IPS-NIHi11 (cell line): Measurements from ENCODE around the gene ARHGAP15.

Experiments
- DNase-seq: peaks from one replicate; pipeline ENCODE4 v3.0.0; 2012; ENCODE audit warnings: mixed read lengths, low spot score

Gene ARHGAP15

GRCh38 chr2:143720095-143720664 lies 591.0 kb downstream of the ARHGAP15 start:
- peak; percentile 29 for DNase-seq

DNA sequence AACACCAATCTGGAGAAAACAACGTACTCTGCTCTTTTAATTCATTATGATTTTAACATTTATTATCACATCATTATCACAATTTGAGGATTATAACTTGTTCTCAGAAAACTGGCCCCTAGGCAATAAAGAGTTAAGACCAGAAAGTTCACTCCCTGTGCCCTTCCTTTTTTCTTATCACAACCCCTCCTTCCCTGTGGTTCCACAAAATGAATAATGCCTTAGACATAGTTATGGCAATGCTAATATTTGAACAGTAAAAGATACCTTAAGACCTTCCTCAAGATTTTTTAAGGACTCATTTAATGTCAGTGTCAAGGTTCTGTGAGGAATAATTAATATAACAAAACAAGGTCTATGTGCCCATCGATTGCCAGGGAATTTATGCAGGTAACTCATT lies 596.2 kb downstream of the ARHGAP15 start:
- no peak for DNase-seq

DNA sequence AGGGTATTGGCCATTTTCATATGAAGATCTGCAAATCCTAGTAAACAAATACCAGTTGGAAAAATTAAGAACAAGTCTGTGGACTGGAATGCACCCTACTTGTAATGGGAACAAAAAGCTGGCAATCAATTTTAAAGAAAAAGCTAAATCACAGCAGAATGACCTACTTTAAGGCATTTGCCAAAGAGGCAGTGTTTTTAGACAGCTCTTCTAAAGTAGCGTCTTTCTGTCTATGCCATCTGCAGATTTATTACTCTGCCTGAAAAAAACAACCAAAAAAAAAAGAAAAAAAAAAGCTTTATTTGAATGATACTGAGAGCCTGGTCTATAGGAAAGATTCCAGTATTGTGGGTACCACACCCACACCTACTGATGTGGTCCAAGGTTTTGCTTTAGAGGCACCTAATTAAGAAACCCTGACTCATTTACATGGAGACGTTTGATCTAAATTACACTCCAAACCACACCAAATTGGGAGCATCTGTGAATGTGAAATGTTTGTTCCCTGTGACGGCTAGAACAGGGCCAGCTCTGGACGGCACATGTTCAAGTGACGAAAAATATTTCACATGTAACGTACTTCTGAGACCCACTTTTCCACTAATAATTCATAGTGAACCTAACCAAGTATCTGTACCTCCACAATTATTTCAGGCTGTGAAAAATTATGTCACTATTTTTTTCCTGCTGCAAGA lies 597.1 kb downstream of the ARHGAP15 start:
- no peak for DNase-seq

- DNase-seq, result no peak
Measured at GRCh38 chr2:143728498-143728897, 599.3 kb downstream of the ARHGAP15 start.

GRCh38 chr2:143729296-143729814 lies 600.1 kb downstream of the ARHGAP15 start:
- no peak for DNase-seq

DNA sequence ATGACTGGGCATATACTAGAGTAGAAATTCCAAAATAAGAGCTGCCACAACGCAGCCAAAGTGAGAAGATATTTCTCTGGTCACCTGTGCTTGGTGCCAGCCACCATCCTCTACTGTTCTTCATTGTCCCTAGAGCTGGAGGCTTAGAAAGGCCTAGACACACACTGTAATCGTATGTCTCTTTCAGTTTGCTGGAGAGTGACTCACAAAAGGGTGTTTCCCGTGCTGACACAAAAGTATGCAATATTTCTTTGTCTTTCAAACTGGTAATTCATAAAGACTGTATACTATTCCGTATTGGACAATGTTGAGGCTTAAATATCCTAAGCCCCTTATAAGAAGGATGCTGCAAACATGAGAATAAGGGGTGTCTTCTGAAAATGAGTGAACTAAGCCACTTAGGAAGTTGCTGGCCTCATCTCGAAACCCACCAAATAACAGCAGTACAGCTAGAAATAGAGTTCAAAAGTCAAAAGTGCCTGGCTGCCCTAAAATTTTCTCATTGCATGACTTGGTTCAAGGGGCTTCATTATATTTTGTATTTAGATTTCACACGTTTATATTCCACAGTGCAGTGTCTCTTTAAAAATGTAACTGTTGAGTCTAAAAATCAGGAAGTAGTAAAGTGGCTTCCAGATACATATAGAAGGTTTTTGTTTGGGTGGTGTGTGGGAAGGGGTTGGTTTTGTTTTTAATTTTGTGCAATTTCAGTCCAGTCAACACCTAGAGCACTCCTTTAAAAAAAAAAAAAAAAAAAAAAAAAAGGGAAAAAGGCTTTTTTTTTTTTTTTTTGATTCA lies 601.1 kb downstream of the ARHGAP15 start:
- no peak for DNase-seq

GRCh38 chr2:143730953-143731260 lies 601.7 kb downstream of the ARHGAP15 start:
- no peak for DNase-seq

DNA sequence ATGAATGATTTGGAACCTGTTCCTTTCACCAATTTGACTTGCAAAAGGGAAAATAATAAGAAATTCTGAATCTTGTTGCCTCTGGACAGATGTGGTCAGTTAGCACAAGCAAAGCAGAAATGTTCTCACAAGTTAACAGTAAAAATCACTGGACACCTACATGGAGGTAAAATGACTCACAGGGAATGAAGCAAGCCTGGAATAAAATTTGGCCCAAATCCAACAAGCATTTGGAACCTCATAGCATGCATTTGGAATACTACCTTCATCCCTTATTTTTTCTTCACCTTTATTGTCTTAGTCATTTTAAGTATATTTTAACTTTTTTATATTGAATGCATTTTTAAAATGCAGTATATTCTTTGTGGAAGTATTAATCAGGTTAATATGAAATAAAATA lies 602.9 kb downstream of the ARHGAP15 start:
- no peak for DNase-seq

DNA sequence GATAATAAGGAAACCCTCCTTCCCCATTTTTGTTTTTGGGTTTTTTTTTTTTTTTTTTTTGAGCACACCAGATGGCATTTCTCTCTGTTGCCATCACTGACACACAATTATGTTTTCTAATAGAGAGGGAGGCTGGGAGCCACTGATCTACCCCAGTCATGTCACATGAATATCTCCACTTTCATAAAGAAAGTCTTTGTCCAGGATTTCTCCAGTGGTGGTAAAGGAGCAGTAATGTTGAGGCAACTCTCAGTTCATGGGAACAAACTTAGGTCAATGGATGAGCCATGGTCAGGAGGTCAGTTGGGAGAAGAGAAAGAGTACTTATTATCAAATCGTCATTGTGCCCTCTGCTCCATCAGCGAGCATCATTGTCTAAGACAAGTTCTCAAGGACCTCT lies 603.7 kb downstream of the ARHGAP15 start:
- DNase-seq, result no peak

GRCh38 chr2:143734507-143734906 lies 605.3 kb downstream of the ARHGAP15 start:
- DNase-seq, result no peak

- DNase-seq, result no peak
Measured at GRCh38 chr2:143736904-143737303, 607.7 kb downstream of the ARHGAP15 start.

GRCh38 chr2:143740431-143740830 lies 611.2 kb downstream of the ARHGAP15 start:
- no peak for DNase-seq

- no peak for DNase-seq
Measured at GRCh38 chr2:143741205-143741604, 612.0 kb downstream of the ARHGAP15 start.

DNA sequence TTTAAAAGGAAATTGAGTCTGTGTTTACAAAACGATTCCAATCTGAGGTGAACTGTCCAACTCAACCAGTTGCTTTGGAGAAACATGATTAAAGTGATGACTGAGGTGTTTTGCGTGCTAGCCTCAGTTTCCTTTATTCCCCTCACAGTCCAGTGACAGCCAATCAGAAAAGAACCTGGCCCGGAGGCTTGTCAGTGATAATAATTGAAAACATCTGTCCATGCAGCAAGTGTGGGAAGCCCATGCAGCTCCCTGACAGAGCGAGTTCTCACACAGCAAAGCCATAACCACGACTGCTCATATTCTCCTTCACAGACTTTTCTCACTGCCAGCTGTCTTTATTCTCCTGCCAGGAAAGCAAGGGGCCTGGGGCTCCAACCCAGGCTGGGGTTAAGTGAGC lies 613.4 kb downstream of the ARHGAP15 start:
- DNase-seq, result no peak

DNA sequence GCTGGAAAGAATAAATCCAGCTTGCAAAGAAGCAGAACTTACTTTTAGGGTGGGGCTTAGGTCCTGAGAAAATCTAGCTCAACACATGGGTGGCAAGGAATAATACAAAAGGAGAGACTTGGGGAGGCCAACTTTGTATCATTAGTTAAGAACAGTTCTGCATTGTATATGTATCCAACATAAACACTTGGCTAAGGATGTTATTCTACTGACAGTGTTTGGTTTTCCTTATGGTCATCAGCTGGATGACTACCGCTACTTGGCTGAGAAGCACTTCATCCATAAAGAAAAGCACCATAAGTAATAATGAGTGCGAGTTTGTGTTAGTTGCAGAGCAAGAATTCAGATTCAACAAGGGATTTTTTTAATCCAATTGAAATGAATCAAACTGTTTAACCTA lies 614.9 kb downstream of the ARHGAP15 start:
- DNase-seq, result no peak

DNA sequence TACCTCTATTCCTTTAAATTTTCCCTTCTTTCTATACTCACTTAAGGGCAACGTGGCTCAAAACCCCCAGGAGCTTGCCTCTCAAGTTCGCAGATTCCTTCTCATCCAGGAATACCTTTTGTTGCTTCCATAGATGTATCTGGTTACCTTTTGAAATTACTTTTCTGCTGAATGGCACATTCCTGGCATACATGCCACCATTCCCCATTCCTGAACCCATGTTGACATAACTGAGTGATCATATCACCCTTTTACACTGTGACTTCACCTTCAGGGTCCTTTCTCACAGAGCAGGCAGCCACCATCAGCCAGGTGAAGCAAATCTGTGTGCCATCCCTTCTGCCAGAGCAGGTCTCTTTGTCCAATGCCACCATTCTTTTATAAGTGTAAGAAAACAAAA lies 615.8 kb downstream of the ARHGAP15 start:
- peak; percentile 42 for DNase-seq

- no peak for DNase-seq
Measured at GRCh38 chr2:143754742-143755141, 625.5 kb downstream of the ARHGAP15 start.

- peak; percentile 31 for DNase-seq
Measured at GRCh38 chr2:143758629-143759330, 629.6 kb downstream of the ARHGAP15 start.

GRCh38 chr2:143759455-143759854 lies 630.2 kb downstream of the ARHGAP15 start:
- DNase-seq, result peak; percentile 70

DNA sequence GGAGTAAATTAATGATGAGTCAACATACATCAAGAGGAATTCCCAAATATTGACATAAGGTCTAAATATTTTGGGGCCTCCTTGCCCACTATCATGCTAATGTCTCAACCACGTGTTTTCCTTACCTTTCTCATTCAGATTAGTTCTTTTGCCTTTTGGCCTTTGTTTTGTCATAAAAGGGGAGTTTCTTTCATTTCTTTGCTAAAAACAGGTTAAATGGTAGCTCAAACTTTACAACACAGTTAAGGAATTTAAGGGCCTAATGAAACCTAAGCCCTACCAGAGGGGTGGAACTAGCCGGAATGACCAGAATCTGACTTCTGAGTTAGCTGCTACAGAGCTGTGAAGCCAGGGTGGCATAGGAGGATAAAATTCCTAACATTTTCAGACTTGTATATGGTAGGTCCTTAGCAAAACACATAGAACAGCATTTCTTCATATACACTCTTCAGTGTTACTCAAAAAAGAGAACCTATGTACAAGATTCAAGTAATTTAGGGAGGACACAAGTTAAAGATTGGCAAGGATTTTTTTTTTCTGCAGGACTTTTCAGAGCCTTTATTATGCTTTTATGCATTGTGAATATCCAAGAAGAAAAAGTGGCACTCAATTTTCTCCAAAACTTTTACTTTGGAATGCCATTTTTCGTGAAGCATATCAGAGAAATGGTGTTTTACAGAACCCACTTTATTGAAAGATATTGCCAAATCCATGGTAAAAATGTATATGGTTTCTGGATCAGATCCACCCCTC lies 633.1 kb downstream of the ARHGAP15 start:
- DNase-seq, result peak; percentile 69

GRCh38 chr2:143764261-143764660 lies 635.0 kb downstream of the ARHGAP15 start:
- DNase-seq, result no peak

DNA sequence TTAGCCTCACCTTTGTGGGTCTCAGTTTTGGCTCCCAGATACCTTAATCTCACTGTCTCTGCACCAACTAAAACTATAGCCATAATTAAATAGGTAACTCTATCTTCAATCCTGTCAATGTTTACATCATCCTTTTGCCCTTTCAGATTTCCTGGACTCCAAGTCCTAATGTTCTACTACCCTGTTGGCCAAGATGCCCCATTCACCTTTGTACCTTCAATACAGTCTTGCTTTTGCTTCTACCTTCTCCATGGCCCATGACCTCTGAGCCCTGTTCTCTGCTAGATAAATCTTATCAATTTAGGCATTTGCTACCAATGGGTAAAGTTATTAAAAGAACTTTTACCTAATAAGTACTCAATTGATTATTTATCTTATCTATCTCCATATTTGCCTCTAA lies 635.5 kb downstream of the ARHGAP15 start:
- no peak for DNase-seq
